GM12878 (cell line): ENCODE data around the gene HELZ. TPM values are rescaled to one million over a fixed set of nuclear protein-coding genes. Genes with fewer than 3 reads are reported as not detected.

Experiments
- ATAC-seq: fragments of 200-7000 bp; cut with Tn5 transposase; 3 replicates; pipeline ENCODE4 v1.9.1; 2020; ENCODE audit warnings: mild to moderate bottlenecking, moderate library complexity
- BruUV-seq: library from RNA; stranded (reverse); fragments of 400-500 nt; replicated peaks from 2 replicates; lab custom pipeline; 2021; lab: Mats Ljungman, UMichigan
- CTCF ChIA-PET: fragments of 300-600 bp; sonication (Branson Sonifier 250); formaldehyde crosslinking; extraction: SDS; loops from one replicate; lab custom pipeline; 2021; ENCODE audit warnings: inconsistent platforms; lab: Yijun Ruan, JAX
- POLR2A ChIA-PET: fragments of 350-600 bp; formaldehyde crosslinking; extraction: SDS; loops from one replicate; lab custom pipeline; 2021; ENCODE audit warnings: inconsistent platforms; lab: Charles Lee
- RAD21 ChIA-PET: fragments of 300-600 bp; sonication (Branson Sonifier 250); formaldehyde crosslinking; loops from one replicate; lab custom pipeline; 2023; ENCODE audit warnings: antibody characterized with exemption; ENCODE audit not compliant: unreplicated experiment; lab: Charles Lee
- SMC1A ChIA-PET: fragments of 300-600 bp; sonication (Branson Sonifier 250); formaldehyde crosslinking; loops from one replicate; lab custom pipeline; 2023; ENCODE audit not compliant: unreplicated experiment, uncharacterized antibody; lab: Charles Lee
- DNase-seq: peaks from one replicate; pipeline ENCODE4 v3.0.0-alpha.2; 2011; ENCODE audit warnings: low read depth, low spot score
- FAIRE-seq: peaks from 3 replicates; lab custom pipeline; 2011; peaks lifted over from hg19 to GRCh38; lab: Jason Lieb, UNC
- H2AFZ ChIP-seq: 2 replicates; pipeline ENCODE4 v1.6.0; 2011; ENCODE audit warnings: low read depth, low read length, control low read depth; ENCODE audit not compliant: control insufficient read depth
- H3K27ac ChIP-seq: 2 replicates; pipeline ENCODE4 v1.5.1; 2011; ENCODE audit warnings: control low read depth; ENCODE audit not compliant: control insufficient read depth, insufficient read depth
- H3K27me3 ChIP-seq, 2 experiments: replicated peaks in 1 of 2; 2 replicates each; pipeline versions ENCODE4 v1.6.0 to v1.6.1; 2011; ENCODE audit warnings: low read length in 1 of 2; ENCODE audit not compliant: control insufficient read depth in 2 of 2, insufficient read depth in 2 of 2
- H3K36me3 ChIP-seq, 2 experiments: 2 replicates each; pipeline ENCODE4 v1.5.1; 2011; ENCODE audit warnings: low read length in 1 of 2; ENCODE audit not compliant: control insufficient read depth in 2 of 2, insufficient read depth in 2 of 2
- H3K4me1 ChIP-seq: 2 replicates; pipeline ENCODE4 v1.6.1; 2011; ENCODE audit warnings: mild to moderate bottlenecking, low read length, moderate library complexity, mixed read lengths; ENCODE audit not compliant: control insufficient read depth, insufficient read depth
- H3K4me2 ChIP-seq: 2 replicates; pipeline ENCODE4 v1.6.0; 2011; ENCODE audit warnings: control low read depth; ENCODE audit not compliant: control insufficient read depth, insufficient read depth
- H3K4me3 ChIP-seq: fragments of 200-600 bp; sonication (generic); 2 replicates; pipeline ENCODE4 v1.5.1; 2016
- H3K79me2 ChIP-seq: 2 replicates; pipeline ENCODE4 v1.6.0; 2011; ENCODE audit warnings: low read length; ENCODE audit not compliant: control insufficient read depth, insufficient read depth
- H3K9ac ChIP-seq: 2 replicates; pipeline ENCODE4 v1.8.0; 2011; ENCODE audit warnings: low read length, control low read depth, mixed read lengths; ENCODE audit not compliant: control insufficient read depth, insufficient read depth
- H3K9me3 ChIP-seq: replicated peaks from 3 replicates; pipeline ENCODE4 v1.5.1; 2011; ENCODE audit warnings: mild to moderate bottlenecking, low read length; ENCODE audit not compliant: control insufficient read depth, insufficient read depth
- H4K20me1 ChIP-seq: 2 replicates; pipeline ENCODE4 v1.6.0; 2011; ENCODE audit not compliant: control insufficient read depth, insufficient read depth
- NFYB ChIP-seq: IDR thresholded peaks from 2 replicates; pipeline ENCODE4 v1.6.1; 2011; ENCODE audit warnings: low read depth, mild to moderate bottlenecking, low read length, improper control_type of control experiment, moderate library complexity; ENCODE audit not compliant: insufficient read depth
- NR2C2 ChIP-seq: IDR thresholded peaks from 2 replicates; pipeline ENCODE4 v1.6.1; 2011; ENCODE audit warnings: borderline replicate concordance, low read depth; ENCODE audit not compliant: control insufficient read depth, insufficient read length
- STAT1 ChIP-seq: fragments of 450-650 bp; conservative IDR thresholded peaks from 2 replicates; pipeline ENCODE4 v1.6.1; 2014; ENCODE audit warnings: antibody characterized with exemption, mild to moderate bottlenecking
- YBX1 ChIP-seq: fragments of 450-650 bp; IDR thresholded peaks from 2 replicates; pipeline ENCODE4 v1.6.1; 2016; ENCODE audit warnings: antibody characterized with exemption
- ZSCAN29 ChIP-seq: fragments of 450-650 bp; IDR thresholded peaks from 2 replicates; pipeline ENCODE4 v1.6.1; 2017; ENCODE audit warnings: mild to moderate bottlenecking, moderate library complexity
- WGBS: methylation state at CpG from one replicate; pipeline ENCODE4 v1.1.6; 2016; ENCODE audit warnings: low lambda C conversion rate; ENCODE audit not compliant: insufficient replicate concordance, insufficient coverage; ENCODE audit errors: missing lambda C conversion rate; 5-methylcytosine and 5-hydroxymethylcytosine counted together
- in situ Hi-C: fragments of 300-500 bp; cut with MboI; formaldehyde crosslinking; loops from 9 replicates; pipeline ENCODE4 v1.14.3; 2018; ENCODE audit warnings: mixed read lengths
- intact Hi-C: fragments of 100-400 bp; cut with micrococcal nuclease; formaldehyde crosslinking; loops from one replicate; pipeline ENCODE4 v1.14.2; 2022; ENCODE audit not compliant: unreplicated experiment
- polyA plus RNA-seq, 11 experiments: library from polyadenylated mRNA; depleted of rRNA in 4 of 11; unstranded in 6 of 11; stranded (reverse) in 5 of 11; fragments of >200 nt; fragmentation: Nextera tagmentation in 4 of 11; fragmentation: Illumina TruSeq in 1 of 11; extraction: Ambion mirVana in 4 of 11; extraction: Trizol in 1 of 11; gene quantifications; 1 replicate in 1 of 11; 2 replicates in 10 of 11; pipeline versions ENCODE4 v1.2.1 to v1.2.3, GENCODE V29; 2011 to 2016; ENCODE audit warnings: inconsistent platforms in 2 of 11, missing spikeins in 2 of 11, low read depth in 1 of 11
- total RNA-seq, 4 experiments: library from RNA; depleted of rRNA in 3 of 4; stranded (reverse); fragments of >200 nt in 3 of 4; fragmentation: Illumina TruSeq in 1 of 4; extraction: Trizol in 1 of 4; gene quantifications; 2 replicates each; pipeline versions ENCODE4 v1.2.1 to v1.2.3, GENCODE V29; 2013 to 2021
- TF ChIP-seq, protein P1 (sequence below): IDR thresholded peaks from 2 replicates; pipeline ENCODE4 v1.6.1; 2011; ENCODE audit warnings: borderline replicate concordance, low read depth, mild to moderate bottlenecking, moderate library complexity, mixed read lengths, low read length; ENCODE audit not compliant: insufficient read depth; ENCODE audit errors: extremely low read length

Gene HELZ
- total and polyA plus RNA-seq, 10 of the 15 experiments (the other 5 are each of a cell fraction or from before 2014, with no cell fraction given) = 1.5 to 36.8 (median 19.1) TPM

DNA sequence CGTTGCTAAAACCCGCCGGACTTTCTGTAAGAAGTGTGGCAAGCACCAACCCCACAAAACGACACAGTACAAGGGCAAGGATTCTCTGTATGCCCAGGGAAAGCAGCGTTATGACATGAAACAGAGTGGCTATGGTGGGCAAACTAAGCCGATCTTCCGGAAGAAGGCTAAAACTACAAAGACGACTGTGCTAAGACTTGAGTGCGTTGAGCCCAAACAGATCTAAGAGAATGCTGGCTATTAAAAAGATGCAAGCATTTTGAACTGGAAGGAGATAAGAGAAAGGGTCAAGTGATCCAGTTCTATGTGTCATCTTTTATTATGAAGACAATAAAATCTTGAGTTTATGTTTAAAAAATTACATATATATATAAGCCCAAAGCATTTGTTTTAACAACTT, 20.3 kb downstream of the HELZ start (continued):
- TF ChIP-seq STAT1 (no peak), ZSCAN29 (no peak), YBX1 (no peak)

DNA sequence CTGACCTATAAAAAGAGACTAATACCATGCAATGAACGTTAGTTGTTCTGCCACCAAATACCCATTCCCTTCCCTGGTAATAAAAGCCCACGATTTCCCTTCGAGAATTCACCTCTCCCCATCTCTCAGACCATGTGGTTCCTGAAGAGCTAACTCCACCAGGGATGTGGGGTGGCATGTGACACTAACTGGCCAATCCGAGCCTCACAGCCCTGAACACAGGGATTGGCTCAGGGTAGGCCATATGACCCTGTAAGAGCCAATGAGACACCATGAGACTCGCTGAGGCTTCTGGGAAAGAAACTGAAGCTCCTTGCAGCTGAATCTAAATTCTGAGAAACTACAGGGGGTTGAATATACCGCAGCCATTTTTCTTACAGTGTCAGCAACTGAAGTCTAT, 21.1 kb downstream of the HELZ start:
- Histone ChIP-seq H3K79me2 (peaks cover 11% of the 10 kb centered on the region), H3K9ac (no peak overlapping the region), H3K27me3 (no peaks in the 10 kb centered on the region), H4K20me1 (peaks cover 6% of the 10 kb centered on the region; the same call in 1 of the 2 replicates), H3K9me3 (no peaks in the 10 kb centered on the region), H3K27ac (no peak overlapping the region), H2AFZ (no peak overlapping the region), H3K4me3 (no peak overlapping the region), H3K4me1 (no peaks in the 10 kb centered on the region), H3K36me3 (peaks cover 1 to 3% of the 10 kb centered on the region in 2 experiments), H3K4me2 (no peak overlapping the region)
- ATAC-seq (peak; percentile 52), FAIRE-seq (no peak), DNase-seq (no peak)
- WGBS = 96% methylated on average over 6 of the region's 6 CpGs
- in situ Hi-C loops = no loop called here
- ChIA-PET CTCF (no interaction called here), SMC1A (interaction anchor here (1.5 kb wide), 2 partner anchors 8 to 15 kb away, joined by 3 read pairs; no protein-coding TSS in a partner anchor), POLR2A (no interaction called here), RAD21 (no interaction called here)
- 0 out of 2 replicates have a peak, but pooled peaks have one; percentile 30 for TF ChIP-seq NFYB
- TF ChIP-seq NR2C2 = no peak
- TF ChIP-seq, protein P1, sequence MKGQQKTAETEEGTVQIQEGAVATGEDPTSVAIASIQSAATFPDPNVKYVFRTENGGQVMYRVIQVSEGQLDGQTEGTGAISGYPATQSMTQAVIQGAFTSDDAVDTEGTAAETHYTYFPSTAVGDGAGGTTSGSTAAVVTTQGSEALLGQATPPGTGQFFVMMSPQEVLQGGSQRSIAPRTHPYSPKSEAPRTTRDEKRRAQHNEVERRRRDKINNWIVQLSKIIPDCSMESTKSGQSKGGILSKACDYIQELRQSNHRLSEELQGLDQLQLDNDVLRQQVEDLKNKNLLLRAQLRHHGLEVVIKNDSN = peak; percentile 55
- BruUV-seq = no TSS peak
- intact Hi-C loops = no loop called here
